VCaP (cell line): Measurements from ENCODE around the gene ZNF682.
"Not testable (repeated sequence)": the region's sequence is repeated elsewhere in the genome, so short reads cannot be mapped to it uniquely, and the experiment has no call there.

Source experiments
- H3K27ac ChIP-seq: fragments of 450-650 bp; 2 replicates; pipeline ENCODE4 v1.5.1; 2017
- CTCF ChIP-seq: fragments of 450-650 bp; conservative IDR thresholded peaks from 2 replicates; pipeline ENCODE4 v1.5.1; 2017; ENCODE audit warnings: mild to moderate bottlenecking, moderate library complexity

The ZNF682 gene

GRCh38 chr19:20070691-20071090 is 31.4 kb upstream of the ZNF682 start:
- H3K27ac ChIP-seq, result no peak overlapping the region
- no peak for TF ChIP-seq CTCF

- not testable (repeated sequence) for H3K27ac ChIP-seq
Measured at GRCh38 chr19:20068559-20068958, 29.3 kb upstream of the ZNF682 start.

- TF ChIP-seq CTCF, result no peak
- H3K27ac ChIP-seq, result no peak overlapping the region
Measured at GRCh38 chr19:20067943-20068342, 28.6 kb upstream of the ZNF682 start.

- TF ChIP-seq CTCF, result no peak
Measured at GRCh38 chr19:20066861-20067260, 27.6 kb upstream of the ZNF682 start.

GRCh38 chr19:20060282-20060681 is 21.0 kb upstream of the ZNF682 start:
- TF ChIP-seq CTCF, result no peak
- no peak overlapping the region for H3K27ac ChIP-seq

More at GRCh38 chr19:20066861-20067260, 27.6 kb upstream of the ZNF682 start:
- H3K27ac ChIP-seq, result no peak overlapping the region

GRCh38 chr19:20058738-20059137 is 19.4 kb upstream of the ZNF682 start:
- not testable (repeated sequence) for H3K27ac ChIP-seq

GRCh38 chr19:20051841-20052768 is 12.8 kb upstream of the ZNF682 start:
- peak overlapping the region; percentile 66 for H3K27ac ChIP-seq
- no peak for TF ChIP-seq CTCF

GRCh38 chr19:20045742-20046141 is 6.4 kb upstream of the ZNF682 start:
- H3K27ac ChIP-seq, result not testable (repeated sequence)

- no peak overlapping the region for H3K27ac ChIP-seq
- no peak for TF ChIP-seq CTCF
Measured at GRCh38 chr19:20044663-20045062, 5.4 kb upstream of the ZNF682 start.
